Neural cell (in vitro differentiated cells): ENCODE data around the gene OGFR. TPM values are rescaled to one million over a fixed set of nuclear protein-coding genes. Genes with fewer than 3 reads are reported as not detected.

Experiments used
- H2AFZ ChIP-seq: fragments of 200-600, 300-800 bp; sonication (generic), shearing (Covaris generic); 2 replicates; pipeline ENCODE4 v1.6.0; 2014; ENCODE audit warnings: low read depth, mild to moderate bottlenecking, antibody characterized with exemption, low read length, moderate library complexity
- H3F3A ChIP-seq: fragments of 200-600 bp; shearing (Covaris generic); 2 replicates; pipeline ENCODE4 v1.6.1; 2016; ENCODE audit warnings: mild to moderate bottlenecking, moderate library complexity, mixed read lengths, antibody characterized with exemption, low read length; ENCODE audit not compliant: insufficient read depth, poor library complexity, severe bottlenecking
- H3K27ac ChIP-seq: fragments of 200-600, 300-800 bp; sonication (generic), shearing (Covaris generic); 2 replicates; pipeline ENCODE4 v1.5.1; 2014; ENCODE audit warnings: mild to moderate bottlenecking, low read length, moderate library complexity
- H3K27me3 ChIP-seq: fragments of 300-800, 200-600 bp; sonication (generic), shearing (Covaris generic); 2 replicates; pipeline ENCODE4 v1.6.0; 2014; ENCODE audit warnings: mild to moderate bottlenecking, low read depth, low read length, moderate library complexity; ENCODE audit not compliant: insufficient read depth
- H3K36me3 ChIP-seq: fragments of 300-800, 200-600 bp; sonication (generic), shearing (Covaris generic); 2 replicates; pipeline ENCODE4 v1.5.1; 2014; ENCODE audit warnings: mild to moderate bottlenecking, antibody characterized with exemption, low read length, moderate library complexity; ENCODE audit not compliant: insufficient read depth
- H3K4me2 ChIP-seq: fragments of 300-800, 200-600 bp; sonication (generic), shearing (Covaris generic); 2 replicates; pipeline ENCODE4 v1.6.0; 2014; ENCODE audit warnings: mild to moderate bottlenecking, low read length
- H3K4me3 ChIP-seq: fragments of 300-800, 200-600 bp; sonication (generic), shearing (Covaris generic); 2 replicates; pipeline ENCODE4 v1.5.1; 2014; ENCODE audit warnings: mild to moderate bottlenecking, low read length, moderate library complexity
- H3K79me2 ChIP-seq: fragments of 200-600 bp; shearing (Covaris generic); replicated peaks from 2 replicates; pipeline ENCODE4 v1.6.0; 2014; ENCODE audit warnings: mild to moderate bottlenecking, low read length, moderate library complexity; ENCODE audit not compliant: insufficient read depth
- H3K9ac ChIP-seq: fragments of 300-800, 200-600 bp; sonication (generic), shearing (Covaris generic); 2 replicates; pipeline ENCODE4 v1.6.1; 2016; ENCODE audit warnings: mild to moderate bottlenecking, low read length, mixed read lengths
- H3K9me2 ChIP-seq: fragments of 200-600 bp; shearing (Covaris generic); 2 replicates; pipeline ENCODE4 v1.6.1; 2016; ENCODE audit warnings: mild to moderate bottlenecking, low read length, mixed read lengths; ENCODE audit not compliant: insufficient read depth
- H3K9me3 ChIP-seq: fragments of 200-600, 300-800 bp; sonication (generic), shearing (Covaris generic); 2 replicates; pipeline ENCODE4 v1.6.1; 2016; ENCODE audit warnings: mild to moderate bottlenecking, mixed run types, low read length, moderate library complexity, mixed read lengths
- H4K20me1 ChIP-seq: fragments of 200-600 bp; shearing (Covaris generic); 2 replicates; pipeline ENCODE4 v1.6.1; 2016; ENCODE audit warnings: mild to moderate bottlenecking, mixed run types; ENCODE audit not compliant: insufficient read depth
- CTCF ChIP-seq: fragments of 450-650 bp; IDR thresholded peaks from 2 replicates; pipeline ENCODE4 v1.5.1; 2014; ENCODE audit warnings: antibody characterized with exemption, mild to moderate bottlenecking, moderate library complexity; ENCODE audit not compliant: poor library complexity, severe bottlenecking
- EP300 ChIP-seq: fragments of 450-650 bp; conservative IDR thresholded peaks from 2 replicates; pipeline ENCODE4 v1.6.1; 2014; ENCODE audit warnings: antibody characterized with exemption, mild to moderate bottlenecking, moderate library complexity; ENCODE audit not compliant: poor library complexity, severe bottlenecking
- EZH2 ChIP-seq: fragments of 200-600, 300-800 bp; shearing (Covaris generic), sonication (generic); IDR thresholded peaks from 2 replicates; pipeline ENCODE4 v1.6.1; 2014; ENCODE audit warnings: antibody characterized with exemption, low read length, borderline replicate concordance, mild to moderate bottlenecking; ENCODE audit not compliant: insufficient read depth, poor library complexity, severe bottlenecking
- MXI1 ChIP-seq: fragments of 450-650 bp; conservative IDR thresholded peaks from 2 replicates; pipeline ENCODE4 v1.6.1; 2014; ENCODE audit warnings: antibody characterized with exemption, mild to moderate bottlenecking; ENCODE audit not compliant: poor library complexity, severe bottlenecking
- POLR2AphosphoS5 ChIP-seq: IDR thresholded peaks from 2 replicates; pipeline ENCODE4 v1.6.1; 2012
- RAD21 ChIP-seq: fragments of 450-650 bp; conservative IDR thresholded peaks from 2 replicates; pipeline ENCODE4 v1.6.1; 2014; ENCODE audit warnings: antibody characterized with exemption, mild to moderate bottlenecking, moderate library complexity
- REST ChIP-seq: IDR thresholded peaks from 2 replicates; pipeline ENCODE4 v1.6.1; 2012; ENCODE audit warnings: borderline replicate concordance
- SMC3 ChIP-seq: fragments of 450-650 bp; conservative IDR thresholded peaks from 2 replicates; pipeline ENCODE4 v1.6.1; 2014; ENCODE audit warnings: antibody characterized with exemption, mild to moderate bottlenecking, moderate library complexity; ENCODE audit not compliant: poor library complexity
- TAF1 ChIP-seq: IDR thresholded peaks from 2 replicates; pipeline ENCODE4 v1.6.1; 2012; ENCODE audit warnings: low read depth
- polyA plus RNA-seq: library from polyadenylated mRNA; depleted of rRNA; stranded (reverse); fragments of >200 nt; gene quantifications from 2 replicates; pipeline ENCODE4 v1.2.3, GENCODE V29; 2014

OGFR gene
- polyA plus RNA-seq, 1 donor from 2014 or later: 15.6 TPM

GRCh38 chr20:62836967-62837490 lies 32.4 kb downstream of the OGFR start:
- no peak overlapping the region for H3K4me2 ChIP-seq
- TF ChIP-seq RAD21 (no peak), CTCF (no peak), EZH2 (no peak), REST (no peak), EP300 (no peak), SMC3 (no peak), POLR2AphosphoS5 (no peak)
- H3K36me3 ChIP-seq: no peaks in the 10 kb centered on the region
- no peaks in the 10 kb centered on the region for H3K9me3 ChIP-seq
- H3K4me3 ChIP-seq: no peak overlapping the region
- H3K79me2 ChIP-seq: no peaks in the 10 kb centered on the region
- H3K27me3 ChIP-seq: no peaks in the 10 kb centered on the region
- no peaks in the 10 kb centered on the region for H3F3A ChIP-seq
- no peaks in the 10 kb centered on the region for H4K20me1 ChIP-seq
- H2AFZ ChIP-seq: no peak overlapping the region
- no peak overlapping the region for H3K27ac ChIP-seq
- no peak overlapping the region for H3K9ac ChIP-seq
- H3K9me2 ChIP-seq: no peaks in the 10 kb centered on the region

- Histone ChIP-seq H3K27ac (no peak overlapping the region), H3K4me2 (no peak overlapping the region), H3K9me2 (no peaks in the 10 kb centered on the region), H4K20me1 (no peaks in the 10 kb centered on the region), H3K9me3 (no peaks in the 10 kb centered on the region), H2AFZ (no peak overlapping the region), H3K36me3 (no peaks in the 10 kb centered on the region), H3K79me2 (no peaks in the 10 kb centered on the region), H3K9ac (no peak overlapping the region), H3F3A (no peaks in the 10 kb centered on the region), H3K27me3 (no peaks in the 10 kb centered on the region), H3K4me3 (no peak overlapping the region)
- TF ChIP-seq POLR2AphosphoS5: no peak
- TF ChIP-seq RAD21: no peak
- TF ChIP-seq SMC3: no peak
- TF ChIP-seq REST: no peak
- no peak for TF ChIP-seq EP300
- no peak for TF ChIP-seq MXI1
- TF ChIP-seq EZH2: no peak
- TF ChIP-seq CTCF: no peak
- no peak for TF ChIP-seq TAF1
Measured at GRCh38 chr20:62837790-62838127, 33.1 kb downstream of the OGFR start.
